ENCODE data around the gene ATP8A2. TPM values are rescaled to one million over a fixed set of nuclear protein-coding genes. Genes with fewer than 3 reads are reported as not detected.

The ATP8A2 gene
- total RNA-seq, 1 experiment from 2014 or later: not detected

GRCh38 chr13:25777509-25777908 is 405.7 kb downstream of the ATP8A2 start:
- CTCF ChIA-PET: no interaction called here
- Histone ChIP-seq H3K4me2 (no peak overlapping the region), H3F3A (ENCODE audit: insufficient read depth, low read depth) (no peaks in the 10 kb centered on the region), H3K9me3 (ENCODE audit: insufficient read depth, low read depth) (no peaks in the 10 kb centered on the region), H3K36me3 (ENCODE audit: low read depth) (no peaks in the 10 kb centered on the region), H3K4me1 (replicated peaks; ENCODE audit: insufficient read depth) (no peaks in the 10 kb centered on the region), H3K27me3 (ENCODE audit: insufficient read depth, low read depth) (peaks cover 40% of the 10 kb centered on the region), H3K4me3 (no peak overlapping the region), H3K79me2 (ENCODE audit: low read depth) (no peaks in the 10 kb centered on the region), H3K9me2 (ENCODE audit: insufficient read depth) (no peaks in the 10 kb centered on the region), H3K27ac (no peak overlapping the region), H2AFZ (no peak overlapping the region), H4K20me1 (ENCODE audit: insufficient read depth) (no peaks in the 10 kb centered on the region)
- POLR2A ChIA-PET (ENCODE audit: unreplicated experiment): no interaction called here
- DNase-seq: no peak
- no TSS peak for BruUV-seq (replicated peaks)
- no peak for TF ChIP-seq CTCF (conservative IDR thresholded peaks at IDR 0.05)
- intact Hi-C loops (cut with micrococcal nuclease; ENCODE audit: unreplicated experiment): no loop called here

- TF ChIP-seq EZH2 (IDR thresholded peaks at IDR 0.05; ENCODE audit: low read depth) (no peak), CTCF (conservative IDR thresholded peaks at IDR 0.05) (no peak)
- POLR2A ChIA-PET (ENCODE audit: unreplicated experiment): no interaction called here
- BruUV-seq (replicated peaks): no TSS peak
- Histone ChIP-seq H3K27ac (no peak overlapping the region), H3K9me3 (ENCODE audit: insufficient read depth, low read depth) (no peaks in the 10 kb centered on the region), H3K9me2 (ENCODE audit: insufficient read depth) (no peaks in the 10 kb centered on the region), H3K4me1 (replicated peaks; ENCODE audit: insufficient read depth) (no peaks in the 10 kb centered on the region), H3K27me3 (ENCODE audit: insufficient read depth, low read depth) (peaks cover 41% of the 10 kb centered on the region), H3K4me3 (no peak overlapping the region), H3F3A (ENCODE audit: insufficient read depth, low read depth) (no peaks in the 10 kb centered on the region), H3K79me2 (ENCODE audit: low read depth) (no peaks in the 10 kb centered on the region), H2AFZ (no peak overlapping the region), H4K20me1 (ENCODE audit: insufficient read depth) (no peaks in the 10 kb centered on the region), H3K36me3 (ENCODE audit: low read depth) (no peaks in the 10 kb centered on the region), H3K4me2 (no peak overlapping the region)
- CTCF ChIA-PET: no interaction called here
- no peak for DNase-seq
- intact Hi-C loops (cut with micrococcal nuclease; ENCODE audit: unreplicated experiment): no loop called here
These were observed 406.6 kb downstream of the ATP8A2 start for GRCh38 chr13:25778365-25778764.

GRCh38 chr13:25778808-25779305 is 407.1 kb downstream of the ATP8A2 start:
- TF ChIP-seq CTCF (conservative IDR thresholded peaks at IDR 0.05) (no peak), EZH2 (IDR thresholded peaks at IDR 0.05; ENCODE audit: low read depth) (no peak)
- no peak overlapping the region for H3K27ac ChIP-seq
- ChIA-PET POLR2A (ENCODE audit: unreplicated experiment) (no interaction called here), CTCF (no interaction called here)
- no peaks in the 10 kb centered on the region for H3F3A ChIP-seq (ENCODE audit: insufficient read depth, low read depth)
- BruUV-seq (replicated peaks): no TSS peak
- no peaks in the 10 kb centered on the region for H3K4me1 ChIP-seq (replicated peaks; ENCODE audit: insufficient read depth)
- H4K20me1 ChIP-seq (ENCODE audit: insufficient read depth): no peaks in the 10 kb centered on the region
- H3K4me2 ChIP-seq: no peak overlapping the region
- no peaks in the 10 kb centered on the region for H3K79me2 ChIP-seq (ENCODE audit: low read depth)
- no peak overlapping the region for H3K4me3 ChIP-seq
- intact Hi-C loops (cut with micrococcal nuclease; ENCODE audit: unreplicated experiment): no loop called here
- no peak overlapping the region for H2AFZ ChIP-seq
- H3K36me3 ChIP-seq (ENCODE audit: low read depth): no peaks in the 10 kb centered on the region
- DNase-seq: no peak
- H3K9me2 ChIP-seq (ENCODE audit: insufficient read depth): no peaks in the 10 kb centered on the region
- H3K9me3 ChIP-seq (ENCODE audit: insufficient read depth, low read depth): no peaks in the 10 kb centered on the region
- H3K27me3 ChIP-seq (ENCODE audit: insufficient read depth, low read depth): peaks cover 46% of the 10 kb centered on the region
